H4 (cell line): ENCODE data around the gene TAP1. TPM values are rescaled to one million over a fixed set of nuclear protein-coding genes. Genes with fewer than 3 reads are reported as not detected.

Source experiments
- DNase-seq: peaks from one replicate; pipeline ENCODE4 v3.0.0-alpha.2; 2015; ENCODE audit warnings: low spot score
- total RNA-seq: library from RNA; depleted of rRNA; stranded (reverse); fragments of >200 nt; shearing (Covaris generic); gene quantifications from 2 replicates; pipeline ENCODE4 v1.2.3, GENCODE V29; 2014; rRNA removed

The TAP1 gene
- total RNA-seq, 1 experiment from 2014 or later = 66.1 TPM

- DNase-seq = no peak
These were observed 53.8 kb downstream of the TAP1 start for GRCh38 chr6:32799740-32800139.

GRCh38 chr6:32799168-32799567, 54.3 kb downstream of the TAP1 start:
- DNase-seq = no peak

GRCh38 chr6:32796848-32797776, 56.4 kb downstream of the TAP1 start:
- peak; percentile 57 for DNase-seq

Other genes starting within 250 kb of the TAP1 start
- gene HLA-DQA1, start 216.3 kb downstream of the TAP1 start, total RNA-seq = not detected in 2 replicates
- not detected in 2 replicates for gene HLA-DQB1, start 187.0 kb downstream of the TAP1 start, total RNA-seq
- gene HLA-DQA2, start 112.3 kb downstream of the TAP1 start, total RNA-seq = not detected in 2 replicates
- not detected in 2 replicates for gene HLA-DQB2, start 90.2 kb downstream of the TAP1 start, total RNA-seq
- not detected in 2 replicates for gene HLA-DOB, start 36.7 kb downstream of the TAP1 start, total RNA-seq
- gene TAP2, start 15.0 kb downstream of the TAP1 start, total RNA-seq = 27.4 and 29.8 TPM in 2 replicates
- 210 and 212 TPM in 2 replicates for gene PSMB8, start 9.7 kb downstream of the TAP1 start, total RNA-seq
- gene PSMB9, start 488 bp upstream of the TAP1 start, total RNA-seq = 120 and 150 TPM in 2 replicates
- gene HLA-DMB, start 87.3 kb upstream of the TAP1 start, total RNA-seq = 4.5 and 4.6 TPM in 2 replicates
- gene HLA-DMA, start 99.4 kb upstream of the TAP1 start, total RNA-seq = 10.3 and 13.0 TPM in 2 replicates
- 52.2 and 57.6 TPM in 2 replicates for gene BRD2, start 114.9 kb upstream of the TAP1 start, total RNA-seq
- 0.14 TPM in 1 of 2 replicates, not detected in the other for gene HLA-DOA, start 155.9 kb upstream of the TAP1 start, total RNA-seq
- 5.2 and 5.4 TPM in 2 replicates for gene HLA-DPA1, start 219.9 kb upstream of the TAP1 start, total RNA-seq
- 25.4 and 47.3 TPM in 2 replicates for gene HLA-DPB1, start 222.3 kb upstream of the TAP1 start, total RNA-seq